OCI-LY3 (cell line): ENCODE results near the gene STK32B.

ENCODE experiments used
- H2AFZ ChIP-seq: fragments of 200-600, 300-600 bp; shearing (Covaris generic); 2 replicates; pipeline ENCODE4 v1.6.0; 2014; ENCODE audit warnings: antibody characterized with exemption, low read depth, low read length
- H3K27ac ChIP-seq: fragments of 200-600, 300-600 bp; sonication (generic); 2 replicates; pipeline ENCODE4 v1.5.1; 2014; ENCODE audit warnings: mild to moderate bottlenecking, low read length, moderate library complexity, mixed read lengths
- H3K27me3 ChIP-seq: fragments of 200-600, 300-600 bp; sonication (generic); 2 replicates; pipeline ENCODE4 v1.6.1; 2014; ENCODE audit warnings: low read depth, low read length, mixed read lengths
- H3K36me3 ChIP-seq: fragments of 200-600, 300-600 bp; sonication (generic); replicated peaks from 2 replicates; pipeline ENCODE3; 2014; ENCODE audit warnings: low read depth, low read length, mixed read lengths
- H3K4me1 ChIP-seq: fragments of 300-600, 200-600 bp; sonication (generic); 2 replicates; pipeline ENCODE4 v1.6.1; 2014; ENCODE audit warnings: low read length, mixed read lengths
- H3K4me2 ChIP-seq: fragments of 200-600, 300-600 bp; sonication (generic); 2 replicates; pipeline ENCODE4 v1.6.1; 2014; ENCODE audit warnings: low read length, mixed read lengths
- H3K4me3 ChIP-seq: fragments of 300-600, 200-600 bp; sonication (generic); 2 replicates; pipeline ENCODE4 v1.5.1; 2014; ENCODE audit warnings: antibody characterized with exemption, mild to moderate bottlenecking, low read length, moderate library complexity
- H3K79me2 ChIP-seq: fragments of 300-600, 200-600 bp; shearing (Covaris generic); 2 replicates; pipeline ENCODE4 v1.6.1; 2014; ENCODE audit warnings: mild to moderate bottlenecking, low read length, mixed read lengths
- H3K9ac ChIP-seq: fragments of 300-600, 200-600 bp; shearing (Covaris generic); 2 replicates; pipeline ENCODE4 v1.6.0; 2014; ENCODE audit warnings: mild to moderate bottlenecking, low read length, moderate library complexity
- H3K9me3 ChIP-seq: fragments of 200-600, 300-600 bp; shearing (Covaris generic); 2 replicates; pipeline ENCODE4 v1.6.1; 2014; ENCODE audit warnings: low read length, mixed read lengths; ENCODE audit not compliant: insufficient read depth
- H4K20me1 ChIP-seq: fragments of 200-600, 300-600 bp; sonication (generic); 2 replicates; pipeline ENCODE4 v1.6.1; 2016; ENCODE audit warnings: low read length, mixed read lengths; ENCODE audit not compliant: insufficient read depth
- EZH2phosphoT487 ChIP-seq: fragments of 200-600 bp; shearing (Covaris generic); IDR thresholded peaks from 2 replicates; pipeline ENCODE4 v1.6.1; 2018; ENCODE audit warnings: antibody characterized with exemption, mixed run types, low read depth
- TF ChIP-seq, protein P1 (sequence below): fragments of 200-600, 300-600 bp; sonication (generic); IDR thresholded peaks from 2 replicates; pipeline ENCODE4 v1.5.1; 2014; ENCODE audit warnings: antibody characterized with exemption, low read length, low read depth

The STK32B gene

DNA sequence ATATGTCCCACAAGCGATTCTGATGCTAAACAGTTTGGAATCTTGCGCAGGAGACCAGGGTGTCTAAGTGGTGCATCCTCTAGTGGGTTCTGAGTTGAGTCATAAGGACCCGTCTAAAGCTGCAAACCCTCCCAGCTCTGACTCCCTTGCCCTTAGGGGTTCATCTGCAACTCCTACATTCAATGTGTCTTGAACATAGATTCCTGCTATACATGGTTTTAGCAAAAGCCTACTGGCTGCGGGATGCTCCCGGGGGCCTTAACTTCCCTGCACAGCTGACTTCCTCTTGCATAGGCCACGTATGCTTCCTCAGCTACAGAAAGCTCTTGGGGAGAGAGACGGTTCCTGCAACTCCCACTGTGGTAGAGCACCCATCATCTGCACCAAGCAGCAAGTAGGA is 420.4 kb downstream of the STK32B start:
- Histone ChIP-seq H3K9me3 (no peaks in the 10 kb centered on the region), H3K4me3 (no peak overlapping the region), H3K9ac (no peak overlapping the region), H4K20me1 (no peaks in the 10 kb centered on the region), H3K79me2 (no peaks in the 10 kb centered on the region), H2AFZ (no peak overlapping the region), H3K27me3 (no peaks in the 10 kb centered on the region), H3K4me2 (no peak overlapping the region), H3K27ac (no peak overlapping the region), H3K36me3 (no peaks in the 10 kb centered on the region), H3K4me1 (no peaks in the 10 kb centered on the region)
- TF ChIP-seq, protein P1, sequence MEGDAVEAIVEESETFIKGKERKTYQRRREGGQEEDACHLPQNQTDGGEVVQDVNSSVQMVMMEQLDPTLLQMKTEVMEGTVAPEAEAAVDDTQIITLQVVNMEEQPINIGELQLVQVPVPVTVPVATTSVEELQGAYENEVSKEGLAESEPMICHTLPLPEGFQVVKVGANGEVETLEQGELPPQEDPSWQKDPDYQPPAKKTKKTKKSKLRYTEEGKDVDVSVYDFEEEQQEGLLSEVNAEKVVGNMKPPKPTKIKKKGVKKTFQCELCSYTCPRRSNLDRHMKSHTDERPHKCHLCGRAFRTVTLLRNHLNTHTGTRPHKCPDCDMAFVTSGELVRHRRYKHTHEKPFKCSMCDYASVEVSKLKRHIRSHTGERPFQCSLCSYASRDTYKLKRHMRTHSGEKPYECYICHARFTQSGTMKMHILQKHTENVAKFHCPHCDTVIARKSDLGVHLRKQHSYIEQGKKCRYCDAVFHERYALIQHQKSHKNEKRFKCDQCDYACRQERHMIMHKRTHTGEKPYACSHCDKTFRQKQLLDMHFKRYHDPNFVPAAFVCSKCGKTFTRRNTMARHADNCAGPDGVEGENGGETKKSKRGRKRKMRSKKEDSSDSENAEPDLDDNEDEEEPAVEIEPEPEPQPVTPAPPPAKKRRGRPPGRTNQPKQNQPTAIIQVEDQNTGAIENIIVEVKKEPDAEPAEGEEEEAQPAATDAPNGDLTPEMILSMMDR: no peak
- TF ChIP-seq EZH2phosphoT487: no peak

DNA sequence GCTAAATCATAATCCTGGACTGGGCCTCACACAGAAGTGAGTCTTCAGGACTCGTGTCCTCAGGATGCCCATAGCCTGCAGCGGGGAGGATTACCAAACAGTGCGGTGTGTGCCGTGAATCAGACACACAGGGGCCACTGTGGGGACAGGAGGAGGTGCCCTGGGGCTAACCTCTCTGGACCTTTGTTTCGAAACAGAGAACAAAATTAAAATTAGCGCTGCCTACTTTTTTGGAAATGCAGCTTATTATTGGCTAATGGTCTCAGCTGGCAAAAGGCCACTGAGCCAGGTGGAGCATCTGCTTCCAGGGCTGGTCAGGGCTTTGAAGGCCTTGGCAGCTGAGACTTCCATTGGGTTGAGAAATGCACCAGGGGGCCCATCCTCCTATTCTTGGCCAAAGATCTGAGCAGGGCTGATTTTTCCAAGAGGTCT is 420.9 kb downstream of the STK32B start:
- no peaks in the 10 kb centered on the region for H3K36me3 ChIP-seq
- H4K20me1 ChIP-seq: no peaks in the 10 kb centered on the region
- no peaks in the 10 kb centered on the region for H3K9me3 ChIP-seq
- no peak overlapping the region for H2AFZ ChIP-seq
- H3K4me3 ChIP-seq: no peak overlapping the region
- H3K4me2 ChIP-seq: no peak overlapping the region
- no peak overlapping the region for H3K9ac ChIP-seq
- no peak for TF ChIP-seq EZH2phosphoT487
- TF ChIP-seq, protein P1: no peak
- H3K4me1 ChIP-seq: no peaks in the 10 kb centered on the region
- no peaks in the 10 kb centered on the region for H3K27me3 ChIP-seq
- H3K79me2 ChIP-seq: no peaks in the 10 kb centered on the region
- H3K27ac ChIP-seq: no peak overlapping the region

DNA sequence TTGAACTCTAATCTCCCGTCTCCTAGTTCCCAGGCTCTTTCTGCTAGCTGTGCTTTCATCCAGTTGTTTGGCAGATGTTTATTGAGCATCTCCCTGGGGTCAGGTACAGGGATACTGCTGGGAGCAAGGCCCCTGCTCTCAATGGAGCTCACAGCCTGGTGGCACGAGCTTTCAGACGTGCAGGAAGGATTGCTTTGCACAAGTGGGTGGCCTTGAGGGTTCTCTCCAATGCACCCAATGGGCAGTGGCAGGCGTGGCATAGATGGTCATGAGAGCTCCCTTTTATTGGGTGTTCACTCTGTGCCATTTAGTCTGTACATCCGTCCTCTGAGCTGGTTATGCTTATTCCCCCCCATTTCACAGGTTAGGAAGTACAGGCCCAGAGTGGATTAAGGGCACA is 421.8 kb downstream of the STK32B start:
- no peak for TF ChIP-seq EZH2phosphoT487
- TF ChIP-seq, protein P1: no peak
- Histone ChIP-seq H3K9me3 (no peaks in the 10 kb centered on the region), H3K4me1 (no peaks in the 10 kb centered on the region), H3K4me3 (no peak overlapping the region), H2AFZ (no peak overlapping the region), H4K20me1 (no peaks in the 10 kb centered on the region), H3K36me3 (no peaks in the 10 kb centered on the region), H3K27me3 (no peaks in the 10 kb centered on the region), H3K9ac (no peak overlapping the region), H3K27ac (no peak overlapping the region), H3K79me2 (no peaks in the 10 kb centered on the region), H3K4me2 (no peak overlapping the region)

DNA sequence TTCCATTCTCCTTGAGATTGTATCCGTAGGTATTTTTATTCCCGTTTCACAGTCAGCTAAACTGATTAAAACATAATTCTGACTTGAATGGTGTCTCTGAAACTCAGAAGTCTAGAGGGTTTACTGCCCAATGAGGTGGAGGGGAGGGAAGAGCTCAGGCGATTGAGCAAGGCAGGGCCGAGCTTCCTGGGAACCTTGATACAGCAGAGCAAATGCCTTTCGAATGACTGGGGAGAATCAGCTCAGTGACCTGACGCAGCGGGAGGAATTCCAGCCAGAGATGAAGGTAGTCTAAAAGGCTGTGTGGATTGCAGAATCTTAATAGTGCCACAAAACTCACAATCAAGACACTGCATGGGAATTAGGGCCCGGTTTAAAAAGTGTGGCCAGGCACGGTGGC is 423.5 kb downstream of the STK32B start:
- H2AFZ ChIP-seq: no peak overlapping the region
- H3K9ac ChIP-seq: no peak overlapping the region
- no peaks in the 10 kb centered on the region for H3K27me3 ChIP-seq
- H3K9me3 ChIP-seq: no peaks in the 10 kb centered on the region
- no peak overlapping the region for H3K4me2 ChIP-seq
- TF ChIP-seq EZH2phosphoT487: no peak
- TF ChIP-seq, protein P1: no peak
- H3K36me3 ChIP-seq: no peaks in the 10 kb centered on the region
- H3K4me1 ChIP-seq: no peaks in the 10 kb centered on the region
- H3K27ac ChIP-seq: no peak overlapping the region
- no peak overlapping the region for H3K4me3 ChIP-seq
- H3K79me2 ChIP-seq: no peaks in the 10 kb centered on the region
- H4K20me1 ChIP-seq: no peaks in the 10 kb centered on the region
